Retinal pigment epithelial cell (primary cell): ENCODE measurements around the gene KANSL1.

Experiments used
- DNase-seq: peaks from one replicate; pipeline ENCODE4 v3.0.0-alpha.2; 2010; ENCODE audit warnings: low read depth
- H3K4me3 ChIP-seq: 2 replicates; pipeline ENCODE4 v1.5.1; 2011; ENCODE audit warnings: mild to moderate bottlenecking, low read length, control low read depth, moderate library complexity
- TF ChIP-seq, protein P1 (sequence below): conservative IDR thresholded peaks from 2 replicates; pipeline ENCODE4 v1.5.1; 2011; ENCODE audit warnings: low read depth, low read length, control low read depth, inconsistent platforms

Gene KANSL1

GRCh38 chr17:46171939-46172338 is 21.3 kb downstream of the KANSL1 start:
- H3K4me3 ChIP-seq = no peak overlapping the region
- no peak for DNase-seq
- TF ChIP-seq, protein P1, sequence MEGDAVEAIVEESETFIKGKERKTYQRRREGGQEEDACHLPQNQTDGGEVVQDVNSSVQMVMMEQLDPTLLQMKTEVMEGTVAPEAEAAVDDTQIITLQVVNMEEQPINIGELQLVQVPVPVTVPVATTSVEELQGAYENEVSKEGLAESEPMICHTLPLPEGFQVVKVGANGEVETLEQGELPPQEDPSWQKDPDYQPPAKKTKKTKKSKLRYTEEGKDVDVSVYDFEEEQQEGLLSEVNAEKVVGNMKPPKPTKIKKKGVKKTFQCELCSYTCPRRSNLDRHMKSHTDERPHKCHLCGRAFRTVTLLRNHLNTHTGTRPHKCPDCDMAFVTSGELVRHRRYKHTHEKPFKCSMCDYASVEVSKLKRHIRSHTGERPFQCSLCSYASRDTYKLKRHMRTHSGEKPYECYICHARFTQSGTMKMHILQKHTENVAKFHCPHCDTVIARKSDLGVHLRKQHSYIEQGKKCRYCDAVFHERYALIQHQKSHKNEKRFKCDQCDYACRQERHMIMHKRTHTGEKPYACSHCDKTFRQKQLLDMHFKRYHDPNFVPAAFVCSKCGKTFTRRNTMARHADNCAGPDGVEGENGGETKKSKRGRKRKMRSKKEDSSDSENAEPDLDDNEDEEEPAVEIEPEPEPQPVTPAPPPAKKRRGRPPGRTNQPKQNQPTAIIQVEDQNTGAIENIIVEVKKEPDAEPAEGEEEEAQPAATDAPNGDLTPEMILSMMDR = no peak

DNA sequence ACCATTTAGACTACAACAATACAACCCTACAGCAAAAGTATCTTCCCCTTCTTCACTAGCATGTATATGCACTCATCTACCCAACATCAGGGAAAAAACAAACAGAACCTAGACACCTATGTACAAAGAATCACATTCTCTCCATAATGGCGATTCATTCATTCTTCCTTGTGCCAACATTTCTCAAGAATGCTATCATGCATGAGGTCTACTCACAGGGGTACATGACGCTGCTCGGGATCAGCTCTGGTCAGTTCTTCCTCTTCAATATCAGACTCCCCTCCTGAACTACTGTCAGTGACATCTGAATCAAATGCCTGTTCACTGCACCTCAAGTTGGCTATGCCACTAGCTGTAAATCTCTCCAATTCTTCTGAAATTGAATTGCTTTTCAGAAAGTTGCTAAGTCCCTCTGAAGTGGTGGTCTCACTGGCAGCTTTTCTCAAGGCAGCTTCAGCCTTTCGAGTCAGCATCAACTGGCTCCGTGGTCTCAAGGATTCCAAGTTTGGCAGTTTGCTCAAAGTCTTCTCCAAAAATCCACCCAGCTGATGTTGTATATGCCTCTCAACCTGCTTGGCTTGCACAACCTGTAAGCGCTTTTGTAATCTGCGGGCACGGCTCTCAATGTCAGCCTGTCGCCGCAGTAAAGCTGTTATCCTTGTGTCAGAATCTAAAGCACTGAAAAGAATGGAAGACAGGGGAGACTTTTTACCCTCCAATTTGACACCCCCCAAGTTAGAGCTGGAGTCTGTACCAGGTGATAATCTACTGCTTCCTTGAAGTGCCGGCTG is 22.4 kb downstream of the KANSL1 start:
- DNase-seq = no peak
- H3K4me3 ChIP-seq = no peak overlapping the region
- TF ChIP-seq, protein P1 = no peak

GRCh38 chr17:46169913-46170638 is 23.2 kb downstream of the KANSL1 start:
- no peak overlapping the region for H3K4me3 ChIP-seq
- DNase-seq = no peak
- TF ChIP-seq, protein P1 = no peak

DNA sequence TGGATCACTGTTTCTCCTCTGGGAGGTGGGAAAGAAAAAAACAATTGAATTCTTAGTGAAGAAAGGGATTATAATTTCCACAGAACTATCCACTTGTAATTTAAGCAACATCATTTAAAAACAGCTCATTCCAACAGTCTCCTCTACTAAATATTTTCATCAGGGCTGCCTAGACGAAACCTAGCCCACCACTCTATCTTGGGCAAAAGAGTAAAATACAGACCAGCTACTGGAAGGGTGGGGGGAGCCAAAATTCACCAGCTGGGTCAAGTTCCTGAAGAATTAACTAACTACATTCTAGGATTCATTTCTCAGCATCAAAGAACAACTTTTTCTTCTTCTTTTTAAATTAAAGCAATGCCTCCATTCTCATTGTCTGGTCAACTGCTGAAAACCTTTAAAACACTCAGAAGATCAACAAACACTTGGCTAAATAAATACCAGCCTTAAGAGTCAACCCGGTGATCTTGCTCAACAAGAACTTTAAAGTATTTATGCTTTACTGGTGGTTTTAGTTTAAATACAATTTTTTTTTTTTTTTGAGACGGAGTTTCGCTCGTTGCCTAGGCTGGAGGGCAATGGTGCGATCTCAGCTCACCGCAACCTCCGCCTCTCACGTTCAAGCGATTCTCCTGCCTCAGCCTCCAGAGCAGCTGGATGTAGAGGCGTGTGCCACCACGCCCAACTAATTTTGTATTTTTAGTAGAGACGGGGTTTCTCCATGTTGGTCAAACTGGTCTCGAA is 25.2 kb downstream of the KANSL1 start:
- DNase-seq = no peak
- H3K4me3 ChIP-seq = no peak overlapping the region
- TF ChIP-seq, protein P1 = no peak

GRCh38 chr17:46167267-46167666 is 26.0 kb downstream of the KANSL1 start:
- DNase-seq = no peak

DNA sequence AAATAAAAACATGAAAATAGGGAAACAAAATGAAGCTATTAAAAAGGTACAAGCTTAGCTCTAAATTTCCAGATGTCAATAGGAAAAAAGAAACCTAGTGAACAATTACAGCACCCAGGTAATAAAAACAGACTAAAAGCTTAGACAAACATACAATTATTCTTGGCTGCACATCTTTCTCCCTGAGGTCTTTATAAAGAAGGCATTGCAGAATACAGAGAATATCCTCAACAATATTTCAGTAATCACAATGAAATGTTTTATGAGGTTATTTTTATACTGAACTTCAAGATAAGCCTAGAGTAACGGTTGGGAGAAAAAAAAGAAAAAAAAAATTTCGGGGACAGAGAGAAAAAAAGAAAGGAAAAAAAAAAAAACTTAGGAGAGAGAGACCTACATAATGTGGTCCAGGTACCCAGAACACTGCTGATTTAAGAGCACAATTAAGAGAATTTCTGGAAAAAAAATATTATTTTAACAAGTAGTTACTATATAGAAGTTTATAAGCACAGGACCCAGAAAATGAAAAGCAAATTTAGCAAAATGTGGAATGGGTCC is 26.5 kb downstream of the KANSL1 start:
- DNase-seq = no peak
- TF ChIP-seq, protein P1 = no peak
- no peak overlapping the region for H3K4me3 ChIP-seq

More at GRCh38 chr17:46167267-46167666, 26.0 kb downstream of the KANSL1 start:
- H3K4me3 ChIP-seq = no peak overlapping the region
- TF ChIP-seq, protein P1 = no peak
